ENCODE data around the gene ANKRD17.

ANKRD17 gene

GRCh38 chr4:73237044-73237443, 21.6 kb downstream of the ANKRD17 start:
- ChIA-PET CTCF (no interaction called here), POLR2A (no interaction called here)
- no peak for TF ChIP-seq ZXDB (tag by site-specific recombination; IDR thresholded peaks at IDR 0.05)
- TF ChIP-seq ZSCAN30 (tag by site-specific recombination; IDR thresholded peaks at IDR 0.05), result no peak
- no peak for TF ChIP-seq ZNF335 (tag by site-specific recombination; conservative IDR thresholded peaks at IDR 0.05)
- Histone ChIP-seq H3K4me1 (ENCODE audit: control insufficient read depth, insufficient read depth, low read length) (no peaks in the 10 kb centered on the region), H3K27ac (ENCODE audit: extremely low read depth, low read depth, low read length) (no peak overlapping the region), H3K36me3 (ENCODE audit: control insufficient read depth in 2 of 2, insufficient read depth in 1 of 2, low read length in 2 of 2) (peaks cover 0 to 46% of the 10 kb centered on the region in 2 experiments; a peak in 1 of 3 replicates), H3K9me3 (ENCODE audit: control insufficient read depth, insufficient read depth, low read depth, low read length) (no peaks in the 10 kb centered on the region), H3K4me3 (ENCODE audit: low read depth, low read length) (no peak overlapping the region)

- H3K27ac ChIP-seq (ENCODE audit: extremely low read depth, low read depth, low read length), result no peak overlapping the region
- no peaks in the 10 kb centered on the region for H3K9me3 ChIP-seq (ENCODE audit: control insufficient read depth, insufficient read depth, low read depth, low read length)
- POLR2A ChIA-PET, result no interaction called here
- H3K4me3 ChIP-seq (ENCODE audit: low read depth, low read length), result no peak overlapping the region
- H3K4me1 ChIP-seq (ENCODE audit: control insufficient read depth, insufficient read depth, low read length), result no peaks in the 10 kb centered on the region
- CTCF ChIA-PET, result no interaction called here
- H3K36me3 ChIP-seq (ENCODE audit: control insufficient read depth in 2 of 2, insufficient read depth in 1 of 2, low read length in 2 of 2), result peaks cover 0 to 54% of the 10 kb centered on the region in 2 experiments; a peak in 1 of 3 replicates
- TF ChIP-seq ZNF654 (tag by site-specific recombination; IDR thresholded peaks at IDR 0.05; ENCODE audit: low read depth), result no peak
- no peak for TF ChIP-seq SALL2 (tag by site-specific recombination; IDR thresholded peaks at IDR 0.05; ENCODE audit: borderline replicate concordance)
- TF ChIP-seq BCL11B (tag by site-specific recombination; IDR thresholded peaks at IDR 0.05; ENCODE audit: low read depth), result no peak
- TF ChIP-seq SETDB1 (IDR thresholded peaks at IDR 0.05; ENCODE audit: insufficient read length, low read length), result no peak
- TF ChIP-seq, protein P1, sequence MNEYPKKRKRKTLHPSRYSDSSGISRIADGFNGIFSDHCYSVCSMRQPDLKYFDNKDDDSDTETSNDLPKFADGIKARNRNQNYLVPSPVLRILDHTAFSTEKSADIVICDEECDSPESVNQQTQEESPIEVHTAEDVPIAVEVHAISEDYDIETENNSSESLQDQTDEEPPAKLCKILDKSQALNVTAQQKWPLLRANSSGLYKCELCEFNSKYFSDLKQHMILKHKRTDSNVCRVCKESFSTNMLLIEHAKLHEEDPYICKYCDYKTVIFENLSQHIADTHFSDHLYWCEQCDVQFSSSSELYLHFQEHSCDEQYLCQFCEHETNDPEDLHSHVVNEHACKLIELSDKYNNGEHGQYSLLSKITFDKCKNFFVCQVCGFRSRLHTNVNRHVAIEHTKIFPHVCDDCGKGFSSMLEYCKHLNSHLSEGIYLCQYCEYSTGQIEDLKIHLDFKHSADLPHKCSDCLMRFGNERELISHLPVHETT (tag by site-specific recombination; IDR thresholded peaks at IDR 0.05), result no peak
- TF ChIP-seq, protein P2, sequence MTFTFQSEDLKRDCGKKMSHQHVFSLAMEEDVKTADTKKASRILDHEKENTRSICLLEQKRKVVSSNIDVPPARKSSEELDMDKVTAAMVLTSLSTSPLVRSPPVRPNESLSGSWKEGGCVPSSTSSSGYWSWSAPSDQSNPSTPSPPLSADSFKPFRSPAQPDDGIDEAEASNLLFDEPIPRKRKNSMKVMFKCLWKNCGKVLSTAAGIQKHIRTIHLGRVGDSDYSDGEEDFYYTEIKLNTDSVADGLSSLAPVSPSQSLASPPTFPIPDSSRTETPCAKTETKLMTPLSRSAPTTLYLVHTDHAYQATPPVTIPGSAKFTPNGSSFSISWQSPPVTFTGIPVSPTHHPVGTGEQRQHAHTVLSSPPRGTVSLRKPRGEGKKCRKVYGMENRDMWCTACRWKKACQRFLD (tag by site-specific recombination; IDR thresholded peaks at IDR 0.05), result no peak
- no peak for TF ChIP-seq PRDM1 (tag by site-specific recombination; IDR thresholded peaks at IDR 0.05)
- TF ChIP-seq TCF7L2 (IDR thresholded peaks at IDR 0.05; ENCODE audit: borderline replicate concordance, low read depth, low read length), result no peak
- no peak for TF ChIP-seq ZNF16 (tag by site-specific recombination; IDR thresholded peaks at IDR 0.05; ENCODE audit: low read depth)
- no peak for TF ChIP-seq ZNF391 (tag by site-specific recombination; IDR thresholded peaks at IDR 0.05; ENCODE audit: borderline replicate concordance, low read depth)
- TF ChIP-seq ZNF777 (tag by site-specific recombination; IDR thresholded peaks at IDR 0.05; ENCODE audit: borderline replicate concordance), result no peak
- no peak for TF ChIP-seq ZNF404 (tag by site-specific recombination; IDR thresholded peaks at IDR 0.05)
- TF ChIP-seq REPIN1 (tag by site-specific recombination; IDR thresholded peaks at IDR 0.05; ENCODE audit: low read depth), result no peak
- TF ChIP-seq ZBTB1 (tag by site-specific recombination; IDR thresholded peaks at IDR 0.05), result no peak
- TF ChIP-seq, protein P3, sequence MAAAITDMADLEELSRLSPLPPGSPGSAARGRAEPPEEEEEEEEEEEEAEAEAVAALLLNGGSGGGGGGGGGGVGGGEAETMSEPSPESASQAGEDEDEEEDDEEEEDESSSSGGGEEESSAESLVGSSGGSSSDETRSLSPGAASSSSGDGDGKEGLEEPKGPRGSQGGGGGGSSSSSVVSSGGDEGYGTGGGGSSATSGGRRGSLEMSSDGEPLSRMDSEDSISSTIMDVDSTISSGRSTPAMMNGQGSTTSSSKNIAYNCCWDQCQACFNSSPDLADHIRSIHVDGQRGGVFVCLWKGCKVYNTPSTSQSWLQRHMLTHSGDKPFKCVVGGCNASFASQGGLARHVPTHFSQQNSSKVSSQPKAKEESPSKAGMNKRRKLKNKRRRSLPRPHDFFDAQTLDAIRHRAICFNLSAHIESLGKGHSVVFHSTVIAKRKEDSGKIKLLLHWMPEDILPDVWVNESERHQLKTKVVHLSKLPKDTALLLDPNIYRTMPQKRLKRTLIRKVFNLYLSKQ (tag by site-specific recombination; IDR thresholded peaks at IDR 0.05; ENCODE audit: borderline replicate concordance), result no peak
- TF ChIP-seq ZNF133 (tag by site-specific recombination; IDR thresholded peaks at IDR 0.05), result no peak
- TF ChIP-seq ZNF48 (tag by site-specific recombination; IDR thresholded peaks at IDR 0.05), result no peak
Measured at GRCh38 chr4:73236151-73236550, 22.4 kb downstream of the ANKRD17 start.

DNA sequence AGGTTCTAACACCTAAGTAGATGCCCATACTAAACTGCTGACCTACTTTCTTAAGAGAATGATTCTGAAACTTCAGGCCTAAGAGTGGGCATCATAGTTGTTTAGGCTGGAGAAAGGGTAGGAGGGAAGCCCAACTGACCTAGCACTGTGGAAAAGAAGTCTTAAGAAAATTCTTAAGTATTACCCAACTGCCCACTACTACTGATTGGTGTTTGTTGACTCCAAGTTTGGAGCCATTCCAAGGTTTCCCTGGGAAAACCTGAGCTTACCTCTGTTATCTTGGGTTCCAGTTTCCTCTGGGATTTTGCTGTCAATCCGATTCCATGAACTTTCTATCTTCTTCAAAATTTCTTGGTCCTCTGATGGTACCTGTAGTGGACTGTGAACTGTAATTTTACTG, 23.9 kb downstream of the ANKRD17 start:
- POLR2A ChIA-PET, result no interaction called here
- H3K4me1 ChIP-seq (ENCODE audit: control insufficient read depth, insufficient read depth, low read length), result no peaks in the 10 kb centered on the region
- H3K27ac ChIP-seq (ENCODE audit: extremely low read depth, low read depth, low read length), result no peak overlapping the region
- H3K36me3 ChIP-seq (ENCODE audit: control insufficient read depth in 2 of 2, insufficient read depth in 1 of 2, low read length in 2 of 2), result peaks cover 0 to 63% of the 10 kb centered on the region in 2 experiments; a peak in 1 of 3 replicates
- no peaks in the 10 kb centered on the region for H3K9me3 ChIP-seq (ENCODE audit: control insufficient read depth, insufficient read depth, low read depth, low read length)
- no peak overlapping the region for H3K4me3 ChIP-seq (ENCODE audit: low read depth, low read length)
- CTCF ChIA-PET, result no interaction called here
- TF ChIP-seq ZSCAN18 (tag by site-specific recombination; IDR thresholded peaks at IDR 0.05) (no peak), WT1 (tag by site-specific recombination; IDR thresholded peaks at IDR 0.05) (no peak)
- TF ChIP-seq, protein P4, sequence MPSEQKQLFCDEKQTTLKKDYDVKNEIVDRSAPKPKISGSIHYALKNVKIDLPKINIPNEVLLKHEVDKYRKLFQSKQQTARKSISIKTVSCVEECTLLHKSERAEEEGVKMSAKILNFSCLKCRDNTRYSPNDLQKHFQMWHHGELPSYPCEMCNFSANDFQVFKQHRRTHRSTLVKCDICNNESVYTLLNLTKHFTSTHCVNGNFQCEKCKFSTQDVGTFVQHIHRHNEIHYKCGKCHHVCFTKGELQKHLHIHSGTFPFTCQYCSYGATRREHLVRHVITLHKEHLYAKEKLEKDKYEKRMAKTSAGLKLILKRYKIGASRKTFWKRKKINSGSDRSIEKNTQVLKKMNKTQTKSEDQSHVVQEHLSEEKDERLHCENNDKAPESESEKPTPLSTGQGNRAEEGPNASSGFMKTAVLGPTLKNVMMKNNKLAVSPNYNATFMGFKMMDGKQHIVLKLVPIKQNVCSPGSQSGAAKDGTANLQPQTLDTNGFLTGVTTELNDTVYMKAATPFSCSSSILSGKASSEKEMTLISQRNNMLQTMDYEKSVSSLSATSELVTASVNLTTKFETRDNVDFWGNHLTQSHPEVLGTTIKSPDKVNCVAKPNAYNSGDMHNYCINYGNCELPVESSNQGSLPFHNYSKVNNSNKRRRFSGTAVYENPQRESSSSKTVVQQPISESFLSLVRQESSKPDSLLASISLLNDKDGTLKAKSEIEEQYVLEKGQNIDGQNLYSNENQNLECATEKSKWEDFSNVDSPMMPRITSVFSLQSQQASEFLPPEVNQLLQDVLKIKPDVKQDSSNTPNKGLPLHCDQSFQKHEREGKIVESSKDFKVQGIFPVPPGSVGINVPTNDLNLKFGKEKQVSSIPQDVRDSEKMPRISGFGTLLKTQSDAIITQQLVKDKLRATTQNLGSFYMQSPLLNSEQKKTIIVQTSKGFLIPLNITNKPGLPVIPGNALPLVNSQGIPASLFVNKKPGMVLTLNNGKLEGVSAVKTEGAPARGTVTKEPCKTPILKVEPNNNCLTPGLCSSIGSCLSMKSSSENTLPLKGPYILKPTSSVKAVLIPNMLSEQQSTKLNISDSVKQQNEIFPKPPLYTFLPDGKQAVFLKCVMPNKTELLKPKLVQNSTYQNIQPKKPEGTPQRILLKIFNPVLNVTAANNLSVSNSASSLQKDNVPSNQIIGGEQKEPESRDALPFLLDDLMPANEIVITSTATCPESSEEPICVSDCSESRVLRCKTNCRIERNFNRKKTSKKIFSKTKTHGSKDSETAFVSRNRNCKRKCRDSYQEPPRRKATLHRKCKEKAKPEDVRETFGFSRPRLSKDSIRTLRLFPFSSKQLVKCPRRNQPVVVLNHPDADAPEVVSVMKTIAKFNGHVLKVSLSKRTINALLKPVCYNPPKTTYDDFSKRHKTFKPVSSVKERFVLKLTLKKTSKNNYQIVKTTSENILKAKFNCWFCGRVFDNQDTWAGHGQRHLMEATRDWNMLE (tag by site-specific recombination; conservative IDR thresholded peaks at IDR 0.05; ENCODE audit: low read depth), result no peak
